ENCODE results near the gene CFDP1.

Gene CFDP1

GRCh38 chr16:75288181-75288580 is 145.1 kb downstream of the CFDP1 start:
- Histone ChIP-seq H3K27me3 (ENCODE audit: insufficient read depth, low read length, poor library complexity) (no peaks in the 10 kb centered on the region), H3K27ac (ENCODE audit: low read length) (no peak overlapping the region), H3K4me2 (ENCODE audit: insufficient read depth, low read length) (no peak overlapping the region), H2AFZ (ENCODE audit: low read depth, low read length) (no peak overlapping the region), H3K36me3 (ENCODE audit: insufficient read depth, low read length) (peaks cover 33% of the 10 kb centered on the region), H3K4me1 (ENCODE audit: insufficient read depth, low read length) (peaks cover 10% of the 10 kb centered on the region), H3K79me2 (ENCODE audit: insufficient read depth, low read length) (no peaks in the 10 kb centered on the region), H3K9me3 (ENCODE audit: insufficient read depth, low read length, severe bottlenecking) (peaks cover 2% of the 10 kb centered on the region), H3K9ac (ENCODE audit: low read depth, low read length) (no peak overlapping the region), H3K4me3 (ENCODE audit: low read depth in 1 of 2, low read length in 2 of 2) (no peak overlapping the region), H4K20me1 (ENCODE audit: insufficient read depth, low read length) (peaks cover 56% of the 10 kb centered on the region)
- no peak for DNase-seq
- peak; percentile 6; the same call in 1 of the 3 replicates for ATAC-seq (ENCODE audit: insufficient read depth, low read depth)
- TF ChIP-seq CTCF (IDR thresholded peaks at IDR 0.05; ENCODE audit: borderline replicate concordance, extremely low read depth, low read length, poor library complexity, severe bottlenecking) (no peak), EZH2 (IDR thresholded peaks at IDR 0.05; ENCODE audit: borderline replicate concordance, low read depth, low read length, severe bottlenecking) (no peak)

- Histone ChIP-seq H3K27me3 (ENCODE audit: insufficient read depth, low read length, poor library complexity) (no peaks in the 10 kb centered on the region), H3K4me3 (ENCODE audit: low read depth in 1 of 2, low read length in 2 of 2) (no peak overlapping the region), H3K9me3 (ENCODE audit: insufficient read depth, low read length, severe bottlenecking) (peaks cover 2% of the 10 kb centered on the region), H3K9ac (ENCODE audit: low read depth, low read length) (no peak overlapping the region), H2AFZ (ENCODE audit: low read depth, low read length) (no peak overlapping the region), H3K36me3 (ENCODE audit: insufficient read depth, low read length) (peaks cover 28% of the 10 kb centered on the region), H4K20me1 (ENCODE audit: insufficient read depth, low read length) (peaks cover 59% of the 10 kb centered on the region), H3K79me2 (ENCODE audit: insufficient read depth, low read length) (no peaks in the 10 kb centered on the region), H3K27ac (ENCODE audit: low read length) (no peak overlapping the region), H3K4me1 (ENCODE audit: insufficient read depth, low read length) (peaks cover 10% of the 10 kb centered on the region), H3K4me2 (ENCODE audit: insufficient read depth, low read length) (no peak overlapping the region)
- DNase-seq, result no peak
- ATAC-seq (ENCODE audit: insufficient read depth, low read depth), result no peak
- TF ChIP-seq CTCF (IDR thresholded peaks at IDR 0.05; ENCODE audit: borderline replicate concordance, extremely low read depth, low read length, poor library complexity, severe bottlenecking) (no peak), EZH2 (IDR thresholded peaks at IDR 0.05; ENCODE audit: borderline replicate concordance, low read depth, low read length, severe bottlenecking) (no peak)
Observed at GRCh38 chr16:75287708-75288107, 145.6 kb downstream of the CFDP1 start.

GRCh38 chr16:75286389-75286788 is 146.9 kb downstream of the CFDP1 start:
- Histone ChIP-seq H3K4me3 (ENCODE audit: low read depth in 1 of 2, low read length in 2 of 2) (no peak overlapping the region), H3K36me3 (ENCODE audit: insufficient read depth, low read length) (peaks cover 15% of the 10 kb centered on the region; the same call in 1 of the 2 replicates), H3K4me2 (ENCODE audit: insufficient read depth, low read length) (no peak overlapping the region), H3K4me1 (ENCODE audit: insufficient read depth, low read length) (peaks cover 10% of the 10 kb centered on the region), H3K27ac (ENCODE audit: low read length) (no peak overlapping the region), H3K9ac (ENCODE audit: low read depth, low read length) (no peak overlapping the region), H4K20me1 (ENCODE audit: insufficient read depth, low read length) (peaks cover 61% of the 10 kb centered on the region), H3K79me2 (ENCODE audit: insufficient read depth, low read length) (no peaks in the 10 kb centered on the region), H2AFZ (ENCODE audit: low read depth, low read length) (no peak overlapping the region), H3K27me3 (ENCODE audit: insufficient read depth, low read length, poor library complexity) (peaks cover 3% of the 10 kb centered on the region), H3K9me3 (ENCODE audit: insufficient read depth, low read length, severe bottlenecking) (peaks cover 2% of the 10 kb centered on the region)
- no peak for ATAC-seq (ENCODE audit: insufficient read depth, low read depth)
- DNase-seq, result no peak
- TF ChIP-seq CTCF (IDR thresholded peaks at IDR 0.05; ENCODE audit: borderline replicate concordance, extremely low read depth, low read length, poor library complexity, severe bottlenecking), result no peak
- TF ChIP-seq EZH2 (IDR thresholded peaks at IDR 0.05; ENCODE audit: borderline replicate concordance, low read depth, low read length, severe bottlenecking), result no peak
